HEK293T (cell line): ENCODE results near the gene CXCL11.

Experiments used
- CTCF ChIA-PET: fragments of 350-600 bp; formaldehyde crosslinking; extraction: SDS; loops from one replicate; lab custom pipeline; 2021; ENCODE audit warnings: antibody characterized with exemption, inconsistent platforms; lab: Yijun Ruan, JAX
- POLR2A ChIA-PET: fragments of 350-600 bp; formaldehyde crosslinking; extraction: SDS; loops from one replicate; lab custom pipeline; 2020; ENCODE audit warnings: antibody characterized with exemption, inconsistent platforms; lab: Yijun Ruan, JAX
- DNase-seq: peaks from one replicate; pipeline ENCODE4 v3.0.0; 2012; ENCODE audit warnings: mixed read lengths; ENCODE audit errors: extremely low spot score
- ARNT ChIP-seq: fragments of 450-650 bp; IDR thresholded peaks from 2 replicates; pipeline ENCODE4 v1.6.1; 2017; ENCODE audit warnings: mild to moderate bottlenecking
- BHLHE40 ChIP-seq: fragments of 450-650 bp; IDR thresholded peaks from 2 replicates; pipeline ENCODE4 v1.6.1; 2016; ENCODE audit warnings: mild to moderate bottlenecking, moderate library complexity, borderline replicate concordance
- CTBP1 ChIP-seq: fragments of 450-650 bp; IDR thresholded peaks from 2 replicates; pipeline ENCODE4 v1.6.1; 2016; ENCODE audit warnings: borderline replicate concordance
- ELF4 ChIP-seq: fragments of 450-650 bp; IDR thresholded peaks from 2 replicates; pipeline ENCODE4 v1.6.1; 2017; ENCODE audit warnings: antibody characterized with exemption
- FOXA1 ChIP-seq: fragments of 450-650 bp; IDR thresholded peaks from 2 replicates; pipeline ENCODE4 v1.6.1; 2016; ENCODE audit warnings: mild to moderate bottlenecking
- FOXK2 ChIP-seq: fragments of 450-650 bp; IDR thresholded peaks from 2 replicates; pipeline ENCODE4 v1.6.1; 2016; ENCODE audit warnings: mild to moderate bottlenecking
- FOXM1 ChIP-seq: fragments of 450-650 bp; IDR thresholded peaks from 2 replicates; pipeline ENCODE4 v1.6.1; 2017; ENCODE audit warnings: mild to moderate bottlenecking, borderline replicate concordance
- HDGF ChIP-seq: fragments of 450-650 bp; IDR thresholded peaks from 2 replicates; pipeline ENCODE4 v1.6.1; 2017; ENCODE audit warnings: antibody characterized with exemption, borderline replicate concordance
- L3MBTL2 ChIP-seq: fragments of 450-650 bp; conservative IDR thresholded peaks from 2 replicates; pipeline ENCODE4 v1.6.1; 2016; ENCODE audit warnings: mild to moderate bottlenecking
- LEF1 ChIP-seq: fragments of 450-650 bp; IDR thresholded peaks from 2 replicates; pipeline ENCODE4 v1.6.1; 2017; ENCODE audit warnings: mild to moderate bottlenecking, borderline replicate concordance
- NFRKB ChIP-seq: fragments of 450-650 bp; IDR thresholded peaks from 2 replicates; pipeline ENCODE4 v1.6.1; 2016; ENCODE audit warnings: mild to moderate bottlenecking, moderate library complexity
- SP1 ChIP-seq: fragments of 450-650 bp; IDR thresholded peaks from 2 replicates; pipeline ENCODE4 v1.6.1; 2017
- SUZ12 ChIP-seq: fragments of 450-650 bp; IDR thresholded peaks from 2 replicates; pipeline ENCODE4 v1.6.1; 2016; ENCODE audit warnings: mild to moderate bottlenecking
- TARDBP ChIP-seq: fragments of 450-650 bp; IDR thresholded peaks from 2 replicates; pipeline ENCODE4 v1.6.1; 2016
- ZNF384 ChIP-seq: fragments of 450-650 bp; IDR thresholded peaks from 2 replicates; pipeline ENCODE4 v1.6.1; 2016
- TF ChIP-seq, protein P1 (sequence below): fragments of 450-650 bp; IDR thresholded peaks from 2 replicates; pipeline ENCODE4 v1.6.1; 2016

CXCL11 gene

GRCh38 chr4:76074468-76074867, 38.6 kb upstream of the CXCL11 start, which contains the start of gene ART3:
TSS of gene ART3 (plus strand) at chr4:76074709. CDS start at chr4:76075890, 1,181 bp downstream.
- CTCF ChIA-PET: interaction anchor here (0.5 kb wide), 1 partner anchor 178 kb away, joined by 3 read pairs; no protein-coding TSS in a partner anchor

GRCh38 chr4:76072760-76073159, 36.9 kb upstream of the CXCL11 start:
- no peak for DNase-seq
- ChIA-PET POLR2A (no interaction called here), CTCF (no interaction called here)
- TF ChIP-seq SUZ12 (no peak), CTBP1 (no peak), BHLHE40 (no peak), L3MBTL2 (no peak), TARDBP (no peak), NFRKB (no peak)
- TF ChIP-seq, protein P1, sequence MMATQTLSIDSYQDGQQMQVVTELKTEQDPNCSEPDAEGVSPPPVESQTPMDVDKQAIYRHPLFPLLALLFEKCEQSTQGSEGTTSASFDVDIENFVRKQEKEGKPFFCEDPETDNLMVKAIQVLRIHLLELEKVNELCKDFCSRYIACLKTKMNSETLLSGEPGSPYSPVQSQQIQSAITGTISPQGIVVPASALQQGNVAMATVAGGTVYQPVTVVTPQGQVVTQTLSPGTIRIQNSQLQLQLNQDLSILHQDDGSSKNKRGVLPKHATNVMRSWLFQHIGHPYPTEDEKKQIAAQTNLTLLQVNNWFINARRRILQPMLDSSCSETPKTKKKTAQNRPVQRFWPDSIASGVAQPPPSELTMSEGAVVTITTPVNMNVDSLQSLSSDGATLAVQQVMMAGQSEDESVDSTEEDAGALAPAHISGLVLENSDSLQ: no peak

More at GRCh38 chr4:76074468-76074867, 38.6 kb upstream of the CXCL11 start, which contains the start of gene ART3:
- TF ChIP-seq, protein P1: no peak
- no peak for TF ChIP-seq BHLHE40
- TF ChIP-seq CTBP1: no peak
- no peak for TF ChIP-seq ARNT
- TF ChIP-seq SP1: no peak
- no peak for TF ChIP-seq HDGF
- no peak for TF ChIP-seq ELF4
- TF ChIP-seq FOXK2: no peak
- TF ChIP-seq LEF1: no peak
- TF ChIP-seq NFRKB: no peak
- no peak for TF ChIP-seq FOXM1
- TF ChIP-seq FOXA1: no peak
- POLR2A ChIA-PET: no interaction called here
- no peak for DNase-seq

GRCh38 chr4:76067652-76068286, 31.9 kb upstream of the CXCL11 start:
- TF ChIP-seq FOXM1 (no peak), ELF4 (no peak), FOXA1 (no peak), L3MBTL2 (no peak), NFRKB (no peak), ZNF384 (no peak), BHLHE40 (no peak), SUZ12 (no peak), FOXK2 (no peak), ARNT (no peak), HDGF (no peak), SP1 (no peak), TARDBP (no peak), LEF1 (no peak), CTBP1 (no peak)
- TF ChIP-seq, protein P1: no peak
- CTCF ChIA-PET: interaction anchor here (1.9 kb wide), 1 partner anchor 72 kb away, joined by 11 read pairs; no protein-coding TSS in a partner anchor
- DNase-seq: peak; percentile 69
- POLR2A ChIA-PET: no interaction called here

DNA sequence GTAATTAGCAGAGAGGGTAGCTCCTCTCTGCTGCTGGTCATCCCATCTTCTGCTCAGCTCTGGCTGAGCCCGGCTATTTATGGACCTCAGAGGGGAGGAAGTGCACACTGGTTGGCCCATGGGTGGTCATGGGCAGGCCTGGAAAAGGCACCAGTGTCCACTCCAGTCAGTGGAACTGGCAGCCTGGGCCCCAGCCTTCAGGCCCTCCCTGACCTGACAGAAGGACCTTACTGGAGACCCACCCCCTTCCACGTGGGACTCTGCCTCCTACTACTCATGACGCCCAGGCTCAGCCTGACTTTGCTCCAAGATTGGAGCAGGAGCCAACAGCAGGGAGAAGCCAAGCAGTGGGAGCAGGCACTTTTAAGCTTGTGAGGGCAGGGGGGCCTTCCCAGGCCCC, 30.7 kb upstream of the CXCL11 start:
- ChIA-PET POLR2A (no interaction called here), CTCF (interaction anchor here (0.8 to 1.9 kb wide), 2 partner anchors 67 to 71 kb away, joined by 3 to 11 read pairs; no protein-coding TSS in a partner anchor)
- DNase-seq: no peak
- TF ChIP-seq LEF1 (no peak), NFRKB (no peak), L3MBTL2 (no peak), CTBP1 (no peak), FOXK2 (no peak), SP1 (no peak), ELF4 (no peak), SUZ12 (no peak), HDGF (no peak), ZNF384 (no peak), TARDBP (no peak), FOXM1 (no peak), ARNT (no peak), FOXA1 (no peak), BHLHE40 (no peak)
- TF ChIP-seq, protein P1: no peak

DNA sequence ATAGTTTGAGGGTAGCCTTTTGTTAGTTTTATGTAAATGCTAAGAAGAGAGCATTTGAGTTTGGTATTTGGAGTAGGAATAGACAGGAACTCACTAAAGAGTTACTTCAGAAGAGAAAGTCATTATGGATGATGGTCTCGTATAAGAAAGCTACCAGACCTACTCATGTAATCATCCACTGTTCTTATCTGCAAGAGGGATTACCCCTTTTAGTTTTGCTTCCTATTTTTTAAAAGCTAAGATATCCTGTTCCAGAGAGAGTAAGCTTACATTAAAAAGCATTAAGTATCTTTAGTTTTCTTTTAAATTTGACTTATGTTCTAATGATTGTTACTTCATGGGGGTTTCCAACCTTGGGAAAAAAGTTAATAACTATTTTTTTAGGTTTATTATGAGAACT, 26.1 kb upstream of the CXCL11 start:
- CTCF ChIA-PET: interaction anchor here (0.7 to 0.8 kb wide), 2 partner anchors 46 to 66 kb away, joined by 3 to 4 read pairs; no protein-coding TSS in a partner anchor
- POLR2A ChIA-PET: interaction anchor here (0.9 to 1.2 kb wide), 3 partner anchors 8 to 71 kb away, joined by 3 read pairs; partner anchors contain the start of gene SDAD1

More for the DNA sequence above, 26.1 kb upstream of the CXCL11 start:
- TF ChIP-seq SP1 (no peak), HDGF (no peak), ELF4 (no peak), FOXA1 (no peak), ARNT (no peak), ZNF384 (no peak), BHLHE40 (no peak), NFRKB (no peak), FOXK2 (no peak), TARDBP (no peak), LEF1 (no peak), L3MBTL2 (no peak), FOXM1 (no peak)
- TF ChIP-seq, protein P1: no peak
- DNase-seq: no peak
